Activated CD4-positive, alpha-beta T cell treated with anti-CD3 and anti-CD28 coated beads, Interleukin-2, amount 10 ng/mL, durations not matched to agents 24 days and 14 days (primary cell): Measurements from ENCODE around the gene MMADHC. TPM values are rescaled to one million over a fixed set of nuclear protein-coding genes. Genes with fewer than 3 reads are reported as not detected.
"Not testable (repeated sequence)": the region's sequence is repeated elsewhere in the genome, so short reads cannot be mapped to it uniquely, and the experiment has no call there.

Source experiments
- DNase-seq: peaks from one replicate; pipeline ENCODE4 v3.0.0; 2022
- H3K27ac Mint-ChIP-seq: one replicate; pipeline ENCODE4 v1.8.0; 2022; ENCODE audit warnings: mild to moderate bottlenecking, mixed read lengths
- H3K27me3 Mint-ChIP-seq: one replicate; pipeline ENCODE4 v1.8.0; 2022; ENCODE audit warnings: mixed read lengths
- H3K36me3 Mint-ChIP-seq: one replicate; pipeline ENCODE4 v1.8.0; 2022; ENCODE audit warnings: low read depth, mild to moderate bottlenecking, mixed read lengths
- H3K4me1 Mint-ChIP-seq: one replicate; pipeline ENCODE4 v1.8.0; 2021; ENCODE audit warnings: mixed read lengths
- H3K4me3 Mint-ChIP-seq: one replicate; pipeline ENCODE4 v1.8.0; 2022; ENCODE audit warnings: mild to moderate bottlenecking, moderate library complexity, mixed read lengths
- H3K9me3 Mint-ChIP-seq: one replicate; pipeline ENCODE4 v1.8.0; 2021; ENCODE audit warnings: mixed read lengths
- intact Hi-C: fragments of 100-400 bp; cut with micrococcal nuclease; formaldehyde crosslinking; loops from one replicate; pipeline ENCODE4 v1.15.1; 2023
- total RNA-seq: library from RNA; stranded (reverse); gene quantifications from 2 replicates; pipeline ENCODE4 v1.2.3, GENCODE V29; 2022

The MMADHC gene
- total RNA-seq, 1 donor from 2014 or later, result 131 TPM

DNA sequence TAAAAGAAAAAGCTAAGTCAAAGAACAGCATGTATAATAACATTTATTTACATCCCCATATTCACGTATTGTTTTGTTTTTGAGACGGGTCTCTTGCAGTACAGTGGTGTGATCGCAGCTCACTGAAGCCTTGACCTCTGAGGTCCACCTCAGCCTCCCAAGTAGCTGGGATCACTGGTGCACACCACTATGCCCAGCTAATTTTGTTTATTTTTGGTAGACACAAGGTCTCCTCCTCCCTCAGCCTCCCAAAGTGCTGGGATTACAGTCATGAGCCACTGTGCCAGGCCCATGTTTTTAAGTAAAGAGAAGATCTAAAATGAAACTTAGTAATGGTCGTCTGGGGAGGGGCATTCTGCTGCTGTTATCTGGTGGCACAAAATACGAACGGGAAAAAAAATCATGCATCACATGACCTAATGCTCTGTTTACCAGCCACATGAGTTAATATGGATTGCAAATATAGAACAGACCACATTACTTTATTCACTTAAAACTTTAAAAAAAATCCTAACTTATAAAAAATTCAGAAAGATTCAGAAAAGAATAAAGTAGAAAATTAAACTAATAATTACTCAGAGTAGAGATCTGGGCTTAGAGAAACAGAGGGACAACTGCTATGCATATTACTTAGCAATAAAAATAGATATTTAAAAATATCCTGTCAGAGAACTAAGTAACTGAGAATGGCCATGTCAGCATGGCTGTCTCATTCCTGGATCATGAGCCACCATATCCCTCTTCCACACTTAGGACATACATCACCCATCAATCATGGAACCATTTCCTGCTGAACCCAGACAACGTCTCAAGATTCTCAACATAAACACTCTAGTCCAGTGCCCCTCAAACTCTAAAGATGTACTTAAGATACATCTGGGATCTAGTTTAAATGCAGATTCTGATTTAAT, 7.3 kb downstream of the MMADHC start:
- Mint-ChIP-seq H3K27ac (no peak overlapping the region), H3K27me3 (no peaks in the 10 kb centered on the region), H3K9me3 (no peaks in the 10 kb centered on the region), H3K4me1 (peaks cover 30% of the 10 kb centered on the region), H3K4me3 (no peak overlapping the region), H3K36me3 (peaks cover 58% of the 10 kb centered on the region)
- no peak for DNase-seq
- intact Hi-C loops, result loop anchor here (10.0 kb wide), 1 partner anchor 1735 kb away; the partner anchor contains the start of gene ACVR2A

DNA sequence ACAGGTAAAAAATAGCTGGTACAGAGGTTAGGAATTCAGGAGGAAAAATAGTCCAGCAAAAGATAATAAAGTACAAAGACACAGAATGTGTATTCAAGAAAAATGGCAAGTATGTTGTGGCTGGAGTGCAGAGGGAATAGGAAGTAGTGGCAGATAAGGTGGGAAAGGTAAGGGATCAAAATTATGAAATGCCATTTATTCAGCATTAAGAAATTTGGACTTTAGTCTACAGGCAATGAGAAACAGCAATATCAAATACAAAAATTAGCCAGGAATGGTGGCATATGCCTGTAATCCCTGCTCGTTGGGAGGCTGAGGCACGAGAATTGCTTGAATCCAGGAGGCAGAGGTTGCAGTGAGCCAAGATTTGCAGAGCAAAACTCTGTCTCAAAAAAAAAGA, 10.3 kb downstream of the MMADHC start:
- Mint-ChIP-seq H3K4me1 (peaks cover 18% of the 10 kb centered on the region), H3K9me3 (no peaks in the 10 kb centered on the region), H3K27ac (no peak overlapping the region), H3K4me3 (no peak overlapping the region), H3K27me3 (no peaks in the 10 kb centered on the region), H3K36me3 (peaks cover 49% of the 10 kb centered on the region)
- intact Hi-C loops, result no loop called here
- DNase-seq, result no peak

DNA sequence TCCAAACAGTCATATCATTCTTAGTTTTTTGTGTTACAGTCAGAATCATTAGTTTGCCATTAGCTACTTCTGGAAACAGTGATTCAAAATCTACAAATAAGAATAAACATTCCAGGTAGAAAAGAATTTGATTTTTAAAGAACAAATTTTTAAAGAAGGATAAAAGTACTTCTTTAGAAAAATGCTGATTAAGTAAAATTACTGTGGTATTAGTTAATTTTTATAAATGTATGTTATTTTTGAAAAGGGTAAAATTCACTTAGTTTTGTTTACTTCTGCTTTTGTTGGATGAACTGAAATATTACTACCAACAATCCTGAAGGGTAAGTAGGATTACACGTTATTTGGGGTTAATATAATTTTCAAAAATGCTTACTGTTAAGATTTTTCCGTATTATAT, 11.8 kb downstream of the MMADHC start:
- peaks cover 14% of the 10 kb centered on the region for H3K4me1 Mint-ChIP-seq
- DNase-seq, result no peak
- H3K27me3 Mint-ChIP-seq, result no peaks in the 10 kb centered on the region
- H3K4me3 Mint-ChIP-seq, result no peak overlapping the region
- intact Hi-C loops, result no loop called here
- peaks cover 47% of the 10 kb centered on the region for H3K36me3 Mint-ChIP-seq
- no peaks in the 10 kb centered on the region for H3K9me3 Mint-ChIP-seq
- no peak overlapping the region for H3K27ac Mint-ChIP-seq

DNA sequence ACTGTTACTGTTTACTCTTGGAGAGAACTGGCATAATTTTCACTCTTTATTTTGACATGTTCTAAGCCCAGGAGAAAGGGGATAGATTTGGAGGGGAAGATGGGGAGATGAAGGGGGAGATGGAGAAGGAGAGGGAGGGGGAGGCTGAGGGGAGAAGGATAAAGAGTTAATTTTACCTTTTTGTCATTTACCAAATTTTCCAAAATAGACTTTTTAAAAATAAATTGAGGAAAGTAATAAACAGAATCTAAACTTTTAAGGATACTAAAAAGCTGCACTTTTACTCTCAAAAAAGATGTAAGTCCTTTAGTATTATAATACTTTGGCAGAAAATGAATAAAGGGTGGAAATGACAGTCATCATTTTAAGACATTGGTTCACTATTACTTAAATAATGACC, 12.3 kb downstream of the MMADHC start:
- Mint-ChIP-seq H3K4me1 (peaks cover 11% of the 10 kb centered on the region), H3K36me3 (peaks cover 43% of the 10 kb centered on the region), H3K27me3 (no peaks in the 10 kb centered on the region), H3K27ac (no peak overlapping the region), H3K9me3 (no peaks in the 10 kb centered on the region), H3K4me3 (no peak overlapping the region)
- intact Hi-C loops, result no loop called here
- DNase-seq, result no peak

DNA sequence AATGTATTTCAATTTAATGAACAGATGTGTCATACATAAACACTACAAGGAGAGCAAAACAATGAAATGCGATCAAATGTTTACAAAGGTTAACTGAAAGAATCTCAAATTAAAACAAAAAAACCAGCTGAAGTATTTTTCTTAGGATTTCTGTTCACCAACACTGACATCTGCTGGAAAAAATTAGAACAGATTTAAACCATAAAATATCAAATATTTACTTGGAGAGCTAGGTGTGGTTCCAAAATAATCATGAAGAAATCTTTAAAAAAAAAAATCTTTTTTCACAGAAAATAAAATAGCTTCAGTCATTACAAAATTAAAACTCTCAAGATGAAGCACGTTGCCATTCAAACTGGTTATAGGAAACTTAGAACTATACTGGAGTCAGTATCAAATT, 13.8 kb downstream of the MMADHC start:
- no peak for DNase-seq
- no peak overlapping the region for H3K27ac Mint-ChIP-seq
- peaks cover 6% of the 10 kb centered on the region for H3K4me1 Mint-ChIP-seq
- no peaks in the 10 kb centered on the region for H3K9me3 Mint-ChIP-seq
- H3K36me3 Mint-ChIP-seq, result peaks cover 48% of the 10 kb centered on the region
- intact Hi-C loops, result no loop called here
- no peak overlapping the region for H3K4me3 Mint-ChIP-seq
- no peaks in the 10 kb centered on the region for H3K27me3 Mint-ChIP-seq

DNA sequence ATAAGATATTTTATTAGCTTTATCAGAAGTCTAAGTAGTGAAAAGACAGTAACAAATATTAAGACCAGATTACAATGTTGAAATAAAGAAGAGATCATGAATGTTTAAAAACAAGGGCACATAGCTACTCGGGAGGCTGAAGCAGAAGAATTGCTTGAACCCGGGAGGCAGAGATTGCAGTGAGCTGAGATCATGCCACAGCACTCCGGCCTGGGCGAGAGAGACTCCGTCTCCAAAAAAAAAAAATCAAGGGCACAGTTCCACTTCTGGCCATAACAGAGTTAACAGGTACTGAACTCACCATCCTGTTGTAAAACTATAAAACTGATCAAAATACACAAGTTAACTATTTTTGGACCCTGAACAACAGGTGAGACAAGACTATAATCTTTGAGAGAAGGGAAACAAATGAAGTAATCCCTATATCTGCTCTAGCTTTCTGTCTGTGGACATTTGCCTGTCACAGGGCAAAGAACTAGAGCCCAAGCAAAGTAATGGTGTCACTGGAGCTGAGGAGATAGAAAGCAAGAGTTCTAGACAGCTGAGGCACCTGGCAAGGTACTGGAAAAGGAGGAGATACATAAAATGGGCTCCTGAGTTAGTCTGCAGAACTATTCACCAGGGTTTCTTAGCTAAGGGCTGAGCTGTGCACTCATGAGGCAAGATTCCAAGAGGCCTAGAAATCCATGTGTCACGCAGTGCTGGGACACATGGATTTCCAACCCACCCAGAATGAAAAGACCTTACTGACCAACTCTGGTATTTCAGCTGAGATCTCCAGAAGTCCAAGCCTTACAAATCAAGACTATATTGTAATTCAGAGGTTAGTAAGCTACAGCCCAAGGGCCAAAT, 15.2 kb downstream of the MMADHC start:
- Mint-ChIP-seq H3K27ac (no peak overlapping the region), H3K4me3 (no peak overlapping the region), H3K9me3 (no peaks in the 10 kb centered on the region), H3K36me3 (peaks cover 48% of the 10 kb centered on the region), H3K4me1 (peaks cover 3% of the 10 kb centered on the region), H3K27me3 (no peaks in the 10 kb centered on the region)
- intact Hi-C loops, result no loop called here
- DNase-seq, result no peak

DNA sequence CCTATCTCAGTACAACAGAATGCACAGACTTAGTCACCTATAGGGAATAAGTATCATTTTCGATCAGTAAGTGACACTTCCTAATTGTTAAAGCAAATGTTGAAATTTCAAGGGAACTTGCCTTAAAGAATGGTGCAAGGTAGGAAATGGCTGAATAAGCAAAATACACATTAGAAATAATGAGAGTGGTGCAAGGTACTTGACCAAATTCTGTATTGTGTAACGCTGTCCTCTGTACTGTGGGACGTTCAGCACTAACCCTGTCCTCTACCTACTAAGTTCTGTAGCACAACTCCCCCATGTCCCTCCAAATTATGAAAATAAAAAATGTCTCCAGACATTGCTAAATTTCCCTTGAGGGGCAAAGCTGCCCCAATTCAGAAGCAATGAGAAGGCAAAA, 19.4 kb downstream of the MMADHC start:
- Mint-ChIP-seq H3K4me1 (no peaks in the 10 kb centered on the region), H3K27ac (no peak overlapping the region), H3K27me3 (no peaks in the 10 kb centered on the region), H3K4me3 (no peak overlapping the region), H3K9me3 (no peaks in the 10 kb centered on the region), H3K36me3 (peaks cover 46% of the 10 kb centered on the region)
- intact Hi-C loops, result loop anchor here (10.0 kb wide), 2 partner anchors 133 to 253 kb away; no protein-coding TSS in a partner anchor
- DNase-seq, result no peak

DNA sequence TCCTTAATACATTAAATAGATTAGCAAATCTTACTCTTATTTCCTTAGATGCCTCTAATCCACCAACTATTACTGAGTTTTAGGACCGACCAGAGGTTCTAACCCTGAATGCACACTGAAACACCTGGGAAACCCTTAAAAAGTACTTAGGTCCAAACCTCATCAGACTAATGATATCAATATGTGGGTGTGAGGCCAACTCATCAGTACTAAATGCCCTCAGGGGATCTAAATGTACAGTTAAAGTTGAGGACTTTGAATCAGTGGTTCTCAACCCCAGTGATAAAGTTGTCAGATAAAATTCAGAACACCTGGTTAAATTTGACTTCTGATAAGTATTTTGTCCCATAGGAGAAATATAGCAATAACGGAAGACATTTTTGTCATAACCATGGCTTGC, 20.9 kb downstream of the MMADHC start:
- H3K4me1 Mint-ChIP-seq, result no peaks in the 10 kb centered on the region
- no peak overlapping the region for H3K27ac Mint-ChIP-seq
- DNase-seq, result no peak
- intact Hi-C loops, result loop anchor here (10.0 kb wide), 2 partner anchors 132 to 252 kb away; no protein-coding TSS in a partner anchor
- H3K4me3 Mint-ChIP-seq, result no peak overlapping the region
- H3K9me3 Mint-ChIP-seq, result no peaks in the 10 kb centered on the region
- no peaks in the 10 kb centered on the region for H3K27me3 Mint-ChIP-seq
- peaks cover 37% of the 10 kb centered on the region for H3K36me3 Mint-ChIP-seq

DNA sequence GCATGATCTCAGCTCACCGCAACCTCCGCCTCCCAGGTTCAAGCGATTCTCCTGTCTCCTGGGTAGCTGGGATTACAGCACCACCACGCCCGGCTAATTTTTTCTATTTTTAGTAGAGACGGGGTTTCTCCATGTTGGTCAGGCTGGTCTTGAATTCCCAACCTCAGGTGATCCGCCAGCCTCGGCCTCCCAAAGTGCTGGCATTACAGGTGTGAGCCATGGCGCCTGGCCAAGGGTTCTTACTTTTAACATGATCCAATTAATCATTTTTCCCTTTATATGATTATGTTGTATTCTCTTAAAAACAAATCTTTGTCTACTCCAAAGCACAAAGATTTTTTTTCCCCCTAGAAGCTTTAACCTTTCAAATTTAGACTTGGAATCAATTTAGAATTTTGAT, 21.9 kb downstream of the MMADHC start:
- not testable (repeated sequence) for H3K4me1 Mint-ChIP-seq, H3K4me3 Mint-ChIP-seq, H3K9me3 Mint-ChIP-seq, H3K27me3 Mint-ChIP-seq, DNase-seq, H3K27ac Mint-ChIP-seq
- intact Hi-C loops, result loop anchor here (10.0 kb wide), 2 partner anchors 131 to 251 kb away; no protein-coding TSS in a partner anchor
- H3K36me3 Mint-ChIP-seq, result peaks cover 37% of the 10 kb centered on the region

DNA sequence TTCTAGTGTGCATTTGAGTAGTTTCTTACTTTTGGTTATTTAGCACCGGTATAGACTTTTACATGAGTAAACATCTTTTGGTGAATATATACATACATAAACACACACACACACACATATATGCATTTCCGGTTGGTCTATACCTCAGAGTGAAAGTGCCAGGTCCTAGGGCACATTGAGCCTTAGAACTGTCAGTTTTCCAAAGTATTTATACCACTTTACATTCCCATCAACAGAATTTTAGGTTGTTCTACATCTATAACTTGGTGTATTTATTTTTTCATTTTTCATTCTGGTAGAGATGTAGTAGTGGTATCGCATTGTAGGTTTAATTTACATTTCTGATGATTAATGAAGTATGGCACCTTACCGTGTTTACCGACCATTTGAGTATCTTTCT, 22.6 kb downstream of the MMADHC start:
- H3K27me3 Mint-ChIP-seq, result no peaks in the 10 kb centered on the region
- H3K4me3 Mint-ChIP-seq, result no peak overlapping the region
- H3K36me3 Mint-ChIP-seq, result peaks cover 36% of the 10 kb centered on the region
- no peak overlapping the region for H3K27ac Mint-ChIP-seq
- intact Hi-C loops, result loop anchor here (5.0 to 10.0 kb wide), 4 partner anchors 130 to 1628 kb away; no protein-coding TSS in a partner anchor
- H3K9me3 Mint-ChIP-seq, result no peaks in the 10 kb centered on the region
- no peak for DNase-seq
- no peaks in the 10 kb centered on the region for H3K4me1 Mint-ChIP-seq

DNA sequence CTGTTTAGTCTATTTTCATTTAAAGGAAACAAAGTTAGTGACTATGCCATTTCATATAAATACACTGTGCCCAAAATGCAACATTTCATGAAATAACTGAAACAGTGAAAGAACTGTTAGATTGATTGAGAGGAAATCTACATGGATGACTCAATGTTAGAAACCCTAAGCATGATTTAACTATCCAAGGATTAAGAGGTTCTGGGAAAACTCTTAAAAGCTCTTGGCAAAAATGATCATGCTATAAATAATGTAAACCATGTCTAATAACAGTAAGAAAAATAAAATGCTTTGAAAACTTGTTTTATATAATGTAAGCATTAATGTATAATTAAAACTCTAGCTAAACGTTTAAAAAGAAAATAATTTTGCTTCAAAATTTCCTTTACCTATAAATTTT, 23.5 kb downstream of the MMADHC start:
- H3K4me1 Mint-ChIP-seq, result no peaks in the 10 kb centered on the region
- H3K36me3 Mint-ChIP-seq, result peaks cover 29% of the 10 kb centered on the region
- intact Hi-C loops, result loop anchor here (5.0 to 10.0 kb wide), 4 partner anchors 129 to 1627 kb away; no protein-coding TSS in a partner anchor

DNA sequence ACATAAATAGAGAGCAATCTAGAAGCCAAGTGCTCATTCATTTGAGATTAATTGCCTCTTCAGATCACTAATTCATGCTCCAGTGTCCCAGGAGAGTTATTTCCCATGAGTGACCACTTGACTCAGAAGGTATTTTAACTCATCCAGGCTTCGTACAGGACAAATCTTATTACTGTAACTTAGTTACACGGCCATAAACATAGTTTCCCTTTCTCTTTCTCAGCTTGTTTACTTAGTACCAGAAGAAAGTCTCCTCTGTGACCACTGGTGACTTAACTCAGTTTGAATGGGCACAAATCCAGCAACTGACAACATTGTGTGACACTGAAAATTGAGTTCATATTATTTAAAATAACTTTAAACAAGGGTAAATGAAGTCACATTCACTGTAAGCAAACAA, 25.3 kb downstream of the MMADHC start:
- Mint-ChIP-seq H3K9me3 (no peaks in the 10 kb centered on the region), H3K4me3 (no peak overlapping the region), H3K4me1 (no peaks in the 10 kb centered on the region), H3K27ac (no peak overlapping the region), H3K36me3 (peaks cover 15% of the 10 kb centered on the region), H3K27me3 (peaks cover 2% of the 10 kb centered on the region)
- DNase-seq, result no peak
- intact Hi-C loops, result loop anchor here (5.0 to 10.0 kb wide), 4 partner anchors 128 to 1625 kb away; no protein-coding TSS in a partner anchor

More for the DNA sequence above, 23.5 kb downstream of the MMADHC start:
- Mint-ChIP-seq H3K27ac (no peak overlapping the region), H3K9me3 (no peaks in the 10 kb centered on the region), H3K4me3 (no peak overlapping the region), H3K27me3 (peaks cover 2% of the 10 kb centered on the region)
- DNase-seq, result no peak

DNA sequence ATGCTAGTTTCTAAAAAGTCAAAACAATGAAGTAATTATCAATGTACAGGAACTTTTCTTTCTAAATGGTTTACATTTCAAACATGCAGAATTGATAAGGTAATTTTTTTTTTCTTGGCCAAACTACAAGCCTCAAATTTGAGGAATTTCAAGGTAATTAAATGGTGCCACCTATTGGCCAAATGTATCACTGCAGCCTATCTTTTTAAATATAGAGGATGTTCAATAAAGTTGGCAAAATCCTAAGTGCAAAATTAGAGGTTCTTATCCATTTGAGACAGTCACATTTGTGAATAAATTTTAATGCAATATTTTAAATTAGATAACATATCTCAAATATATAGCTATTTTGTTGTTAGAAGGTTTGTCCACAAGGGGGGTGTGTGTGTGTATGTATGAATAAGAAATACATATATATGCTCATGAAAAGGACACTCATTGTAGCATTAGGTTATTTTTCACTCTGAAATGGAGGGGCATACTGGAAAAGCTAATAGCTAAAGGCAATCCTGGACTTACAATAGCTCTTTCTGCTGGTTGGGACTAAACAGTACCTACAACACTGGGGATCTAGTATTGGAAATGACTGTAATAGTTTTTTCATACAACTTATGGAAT, 26.2 kb downstream of the MMADHC start:
- no peaks in the 10 kb centered on the region for H3K9me3 Mint-ChIP-seq
- H3K4me3 Mint-ChIP-seq, result no peak overlapping the region
- no peak overlapping the region for H3K27ac Mint-ChIP-seq
- DNase-seq, result peak; percentile 81
- H3K4me1 Mint-ChIP-seq, result no peaks in the 10 kb centered on the region
- intact Hi-C loops, result loop anchor here (1.0 to 10.0 kb wide), 5 partner anchors 127 to 1624 kb away; no protein-coding TSS in a partner anchor
- peaks cover 5% of the 10 kb centered on the region for H3K27me3 Mint-ChIP-seq
- peaks cover 7% of the 10 kb centered on the region for H3K36me3 Mint-ChIP-seq
